ENCODE data around the gene B4GALT2.

DNA sequence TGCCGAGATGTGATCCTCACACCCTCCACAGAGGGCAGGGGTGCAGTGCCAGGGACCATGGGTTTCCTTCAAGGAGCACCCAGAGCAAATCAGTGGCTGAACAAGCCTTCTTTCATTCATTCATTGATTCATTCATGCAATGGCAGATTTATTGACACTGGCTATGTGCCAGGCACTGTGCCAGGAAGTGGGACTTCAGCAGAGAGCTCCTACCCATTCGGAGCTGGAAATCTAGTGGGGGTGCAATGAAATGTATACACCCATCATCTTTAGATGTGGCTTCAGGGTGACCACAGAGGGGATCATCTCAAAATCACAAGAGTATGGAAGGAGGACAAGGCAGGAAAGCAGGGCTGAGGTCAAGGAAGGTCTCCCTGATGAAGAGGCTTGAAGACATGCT lies 33.4 kb downstream of the B4GALT2 start:
- TF ChIP-seq CTCF (IDR thresholded peaks at IDR 0.05; ENCODE audit: borderline replicate concordance, extremely low read depth, low read length, poor library complexity, severe bottlenecking) (no peak), EZH2 (IDR thresholded peaks at IDR 0.05; ENCODE audit: borderline replicate concordance, low read depth, low read length, severe bottlenecking) (no peak)

Data from DND-41 (cell line).